TTC549 (cell line): ENCODE results near the gene PATE3.

Source experiments
- FAIRE-seq: peaks from 2 replicates; lab custom pipeline; 2012; peaks lifted over from hg19 to GRCh38; lab: Jason Lieb, UNC

The PATE3 gene

GRCh38 chr11:125787827-125788226 lies at the start of gene PATE3:
Gene PATE3, plus strand, starts transcription at chr11:125788127. Its CDS starts 25 bp downstream, at chr11:125788152.
- FAIRE-seq = no peak

GRCh38 chr11:125740617-125741016 lies 47.3 kb upstream of the PATE3 start:
- FAIRE-seq = no peak

- no peak for FAIRE-seq
These were observed 44.2 kb upstream of the PATE3 start for GRCh38 chr11:125743681-125744080.

GRCh38 chr11:125745979-125746378 lies 41.9 kb upstream of the PATE3 start, which contains the start of gene PATE1:
Gene PATE1, plus strand, starts transcription at chr11:125746279. Its CDS starts 26 bp downstream, at chr11:125746305.
- no peak for FAIRE-seq

GRCh38 chr11:125750629-125751028 lies 37.3 kb upstream of the PATE3 start:
- no peak for FAIRE-seq

GRCh38 chr11:125756050-125756449 lies 31.9 kb upstream of the PATE3 start:
- FAIRE-seq = no peak

GRCh38 chr11:125762445-125762844 lies 25.5 kb upstream of the PATE3 start:
- FAIRE-seq = no peak

- FAIRE-seq = no peak
These were observed 24.4 kb upstream of the PATE3 start for GRCh38 chr11:125763483-125763882.

GRCh38 chr11:125766251-125766650 lies 21.7 kb upstream of the PATE3 start:
- no peak for FAIRE-seq

- no peak for FAIRE-seq
These were observed 19.4 kb upstream of the PATE3 start for GRCh38 chr11:125768336-125769046.

GRCh38 chr11:125770583-125770982 lies 17.3 kb upstream of the PATE3 start:
- FAIRE-seq = no peak

GRCh38 chr11:125772834-125773505 lies 15.0 kb upstream of the PATE3 start:
- FAIRE-seq = no peak

- FAIRE-seq = no peak
These were observed 14.4 kb upstream of the PATE3 start for GRCh38 chr11:125773516-125773915.

GRCh38 chr11:125777309-125777708 lies 10.6 kb upstream of the PATE3 start:
- FAIRE-seq = no peak

GRCh38 chr11:125778728-125779127 lies 9.2 kb upstream of the PATE3 start, which contains the start of gene PATE2:
Gene PATE2, minus strand, starts transcription at chr11:125778828. Its CDS starts 55 bp downstream, at chr11:125778773.
- no peak for FAIRE-seq

GRCh38 chr11:125784678-125785077 lies 3.2 kb upstream of the PATE3 start:
- FAIRE-seq = no peak

GRCh38 chr11:125790825-125791224 lies 2.9 kb downstream of the PATE3 start:
- no peak for FAIRE-seq

GRCh38 chr11:125797641-125798040 lies 9.7 kb downstream of the PATE3 start:
- FAIRE-seq = no peak

- FAIRE-seq = no peak
These were observed 11.9 kb downstream of the PATE3 start for GRCh38 chr11:125799808-125800207.

- no peak for FAIRE-seq
These were observed 14.5 kb downstream of the PATE3 start for GRCh38 chr11:125802387-125802786.

GRCh38 chr11:125807909-125808308 lies 20.0 kb downstream of the PATE3 start:
- no peak for FAIRE-seq

GRCh38 chr11:125833016-125833415 lies 45.1 kb downstream of the PATE3 start, which contains the start of gene PATE4:
Gene PATE4, plus strand, starts transcription at chr11:125833316. Its CDS starts 44 bp downstream, at chr11:125833360.
- no peak for FAIRE-seq

GRCh38 chr11:125835748-125836147 lies 47.8 kb downstream of the PATE3 start:
- no peak for FAIRE-seq
